ENCODE measurements around the gene PABPC5. TPM values are rescaled to one million over a fixed set of nuclear protein-coding genes. Genes with fewer than 3 reads are reported as not detected.

Gene PABPC5
- total RNA-seq, 2 experiments from 2014 or later: not detected

DNA sequence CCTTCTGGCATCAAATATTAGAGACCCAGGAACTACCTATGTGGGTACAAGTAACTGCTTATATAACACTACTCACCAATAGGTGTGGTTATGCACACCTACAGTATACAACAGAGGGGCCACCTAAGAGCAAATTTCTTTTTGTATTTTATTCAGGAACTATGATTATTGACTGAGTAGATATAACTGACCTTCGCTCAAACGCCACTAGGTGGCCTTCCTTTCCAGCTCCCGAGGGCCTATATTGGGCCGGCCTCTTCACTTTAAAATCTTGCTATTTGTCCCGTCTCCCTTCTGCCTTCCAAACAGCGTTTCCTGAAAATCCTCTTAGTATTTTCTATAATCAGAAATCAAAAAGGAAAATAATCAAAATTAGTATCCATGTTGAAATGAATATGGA is 19.9 kb upstream of the PABPC5 start:
- Histone ChIP-seq H3K27ac (ENCODE audit: low read depth, low read length, poor library complexity, severe bottlenecking) (no peak overlapping the region), H3K36me3 (ENCODE audit: insufficient read depth, low read length) (no peaks in the 10 kb centered on the region), H2AFZ (ENCODE audit: low read length) (no peak overlapping the region), H3K4me1 (ENCODE audit: insufficient read depth, low read length, poor library complexity, severe bottlenecking) (no peaks in the 10 kb centered on the region), H3K4me2 (ENCODE audit: low read length) (no peak overlapping the region), H3K9me3 (ENCODE audit: low read length) (no peaks in the 10 kb centered on the region), H3K9me2 (ENCODE audit: insufficient read depth, low read length) (no peaks in the 10 kb centered on the region), H3K4me3 (ENCODE audit: low read depth, low read length, poor library complexity, severe bottlenecking) (no peak overlapping the region), H3K79me2 (ENCODE audit: insufficient read depth, low read depth, low read length) (no peaks in the 10 kb centered on the region), H4K20me1 (ENCODE audit: insufficient read depth, low read length) (no peaks in the 10 kb centered on the region)
- POLR2A ChIA-PET: no interaction called here
- CTCF ChIA-PET (ENCODE audit: unreplicated experiment): no interaction called here
- intact Hi-C loops (cut with micrococcal nuclease; ENCODE audit: unreplicated experiment): no loop called here
- TF ChIP-seq EZH2phosphoT487 (IDR thresholded peaks at IDR 0.05; ENCODE audit: borderline replicate concordance, low read depth, low read length): no peak
- TF ChIP-seq, protein P1, sequence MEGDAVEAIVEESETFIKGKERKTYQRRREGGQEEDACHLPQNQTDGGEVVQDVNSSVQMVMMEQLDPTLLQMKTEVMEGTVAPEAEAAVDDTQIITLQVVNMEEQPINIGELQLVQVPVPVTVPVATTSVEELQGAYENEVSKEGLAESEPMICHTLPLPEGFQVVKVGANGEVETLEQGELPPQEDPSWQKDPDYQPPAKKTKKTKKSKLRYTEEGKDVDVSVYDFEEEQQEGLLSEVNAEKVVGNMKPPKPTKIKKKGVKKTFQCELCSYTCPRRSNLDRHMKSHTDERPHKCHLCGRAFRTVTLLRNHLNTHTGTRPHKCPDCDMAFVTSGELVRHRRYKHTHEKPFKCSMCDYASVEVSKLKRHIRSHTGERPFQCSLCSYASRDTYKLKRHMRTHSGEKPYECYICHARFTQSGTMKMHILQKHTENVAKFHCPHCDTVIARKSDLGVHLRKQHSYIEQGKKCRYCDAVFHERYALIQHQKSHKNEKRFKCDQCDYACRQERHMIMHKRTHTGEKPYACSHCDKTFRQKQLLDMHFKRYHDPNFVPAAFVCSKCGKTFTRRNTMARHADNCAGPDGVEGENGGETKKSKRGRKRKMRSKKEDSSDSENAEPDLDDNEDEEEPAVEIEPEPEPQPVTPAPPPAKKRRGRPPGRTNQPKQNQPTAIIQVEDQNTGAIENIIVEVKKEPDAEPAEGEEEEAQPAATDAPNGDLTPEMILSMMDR (conservative IDR thresholded peaks at IDR 0.05; ENCODE audit: low read length): peak; percentile 45; the same call in 1 of the 2 replicates
- BruUV-seq (replicated peaks): no TSS peak
- no peak for DNase-seq (ENCODE audit: low spot score)

GRCh38 chrX:91435395-91435794 is 756 bp downstream of the PABPC5 start:
- intact Hi-C loops (cut with micrococcal nuclease; ENCODE audit: unreplicated experiment): no loop called here
- Histone ChIP-seq H3K9me3 (ENCODE audit: low read length) (no peaks in the 10 kb centered on the region), H3K4me3 (ENCODE audit: low read depth, low read length, poor library complexity, severe bottlenecking) (no peak overlapping the region), H3K27ac (ENCODE audit: low read depth, low read length, poor library complexity, severe bottlenecking) (no peak overlapping the region), H3K4me2 (ENCODE audit: low read length) (no peak overlapping the region), H3K9me2 (ENCODE audit: insufficient read depth, low read length) (no peaks in the 10 kb centered on the region), H4K20me1 (ENCODE audit: insufficient read depth, low read length) (no peaks in the 10 kb centered on the region), H3K36me3 (ENCODE audit: insufficient read depth, low read length) (no peaks in the 10 kb centered on the region), H3K79me2 (ENCODE audit: insufficient read depth, low read depth, low read length) (no peaks in the 10 kb centered on the region), H3K4me1 (ENCODE audit: insufficient read depth, low read length, poor library complexity, severe bottlenecking) (no peaks in the 10 kb centered on the region), H2AFZ (ENCODE audit: low read length) (no peak overlapping the region)
- ChIA-PET CTCF (ENCODE audit: unreplicated experiment) (no interaction called here), POLR2A (no interaction called here)
- TF ChIP-seq, protein P1 (conservative IDR thresholded peaks at IDR 0.05; ENCODE audit: low read length): no peak
- no peak for TF ChIP-seq EZH2phosphoT487 (IDR thresholded peaks at IDR 0.05; ENCODE audit: borderline replicate concordance, low read depth, low read length)
- no peak for DNase-seq (ENCODE audit: low spot score)
- BruUV-seq (replicated peaks): no TSS peak

Small RNA genes lying within 50 kb of the gene (small RNA-seq; reads per million reads assigned to genes)
- not detected for gene AL662874.1

Measured in OCI-LY7 (cell line).